ENCODE data around the gene ABLIM2.

ABLIM2 gene

DNA sequence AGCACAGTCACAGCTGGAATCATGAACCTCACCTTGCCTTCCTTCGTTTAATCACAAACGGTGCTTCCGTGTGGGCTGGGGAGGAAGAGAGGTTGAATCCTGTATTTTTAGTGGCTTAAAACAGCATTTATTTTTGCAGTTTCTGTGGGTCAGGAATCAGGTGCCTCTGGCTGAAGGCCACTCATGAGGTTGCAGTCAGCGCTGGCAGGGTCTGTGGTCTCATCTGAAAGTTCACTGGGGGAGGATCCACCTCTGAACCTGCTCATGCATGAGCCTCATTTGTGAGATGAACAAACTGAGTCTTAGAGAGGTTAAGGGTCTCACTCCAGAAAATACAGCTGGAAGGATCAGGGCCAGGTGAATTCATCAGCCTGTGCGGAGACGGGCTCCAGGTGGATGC, 17.1 kb upstream of the ABLIM2 start:
- H3K36me3 ChIP-seq (ENCODE audit: control insufficient read depth, insufficient read depth, low read length): no peaks in the 10 kb centered on the region
- no peaks in the 10 kb centered on the region for H3K27me3 ChIP-seq (replicated peaks; ENCODE audit: control insufficient read depth, insufficient read depth, low read length)
- no peak for DNase-seq (ENCODE audit: extremely low read depth, insufficient read length)
- TF ChIP-seq, protein P1, sequence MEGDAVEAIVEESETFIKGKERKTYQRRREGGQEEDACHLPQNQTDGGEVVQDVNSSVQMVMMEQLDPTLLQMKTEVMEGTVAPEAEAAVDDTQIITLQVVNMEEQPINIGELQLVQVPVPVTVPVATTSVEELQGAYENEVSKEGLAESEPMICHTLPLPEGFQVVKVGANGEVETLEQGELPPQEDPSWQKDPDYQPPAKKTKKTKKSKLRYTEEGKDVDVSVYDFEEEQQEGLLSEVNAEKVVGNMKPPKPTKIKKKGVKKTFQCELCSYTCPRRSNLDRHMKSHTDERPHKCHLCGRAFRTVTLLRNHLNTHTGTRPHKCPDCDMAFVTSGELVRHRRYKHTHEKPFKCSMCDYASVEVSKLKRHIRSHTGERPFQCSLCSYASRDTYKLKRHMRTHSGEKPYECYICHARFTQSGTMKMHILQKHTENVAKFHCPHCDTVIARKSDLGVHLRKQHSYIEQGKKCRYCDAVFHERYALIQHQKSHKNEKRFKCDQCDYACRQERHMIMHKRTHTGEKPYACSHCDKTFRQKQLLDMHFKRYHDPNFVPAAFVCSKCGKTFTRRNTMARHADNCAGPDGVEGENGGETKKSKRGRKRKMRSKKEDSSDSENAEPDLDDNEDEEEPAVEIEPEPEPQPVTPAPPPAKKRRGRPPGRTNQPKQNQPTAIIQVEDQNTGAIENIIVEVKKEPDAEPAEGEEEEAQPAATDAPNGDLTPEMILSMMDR (IDR thresholded peaks at IDR 0.05; ENCODE audit: insufficient read depth, low read length, poor library complexity, severe bottlenecking): no peak
- no peak overlapping the region for H3K4me3 ChIP-seq (replicated peaks; ENCODE audit: low read depth, low read length)

DNA sequence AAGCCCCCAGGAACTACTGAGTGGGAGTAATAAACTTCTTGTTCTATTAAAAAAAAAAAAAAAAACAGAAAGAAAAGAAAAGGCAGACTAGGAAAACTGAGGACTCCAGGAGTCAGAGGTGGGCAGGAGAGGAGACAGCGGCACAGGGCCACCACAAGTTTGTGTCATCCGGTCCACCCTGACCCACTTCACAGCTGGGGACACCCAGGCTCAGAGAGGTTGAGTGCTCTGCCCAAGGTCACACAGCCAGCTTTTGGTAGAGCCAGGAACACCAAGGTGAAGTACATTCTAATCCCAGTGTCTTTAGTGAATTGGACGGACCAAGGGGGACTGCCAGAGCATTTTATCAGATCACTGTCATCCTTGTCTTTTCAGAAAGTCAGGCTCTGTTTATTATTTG, 16.4 kb upstream of the ABLIM2 start:
- TF ChIP-seq, protein P1 (IDR thresholded peaks at IDR 0.05; ENCODE audit: insufficient read depth, low read length, poor library complexity, severe bottlenecking): no peak
- H3K4me3 ChIP-seq (replicated peaks; ENCODE audit: low read depth, low read length): no peak overlapping the region
- DNase-seq (ENCODE audit: extremely low read depth, insufficient read length): no peak
- H3K27me3 ChIP-seq (replicated peaks; ENCODE audit: control insufficient read depth, insufficient read depth, low read length): no peaks in the 10 kb centered on the region
- H3K36me3 ChIP-seq (ENCODE audit: control insufficient read depth, insufficient read depth, low read length): no peaks in the 10 kb centered on the region

DNA sequence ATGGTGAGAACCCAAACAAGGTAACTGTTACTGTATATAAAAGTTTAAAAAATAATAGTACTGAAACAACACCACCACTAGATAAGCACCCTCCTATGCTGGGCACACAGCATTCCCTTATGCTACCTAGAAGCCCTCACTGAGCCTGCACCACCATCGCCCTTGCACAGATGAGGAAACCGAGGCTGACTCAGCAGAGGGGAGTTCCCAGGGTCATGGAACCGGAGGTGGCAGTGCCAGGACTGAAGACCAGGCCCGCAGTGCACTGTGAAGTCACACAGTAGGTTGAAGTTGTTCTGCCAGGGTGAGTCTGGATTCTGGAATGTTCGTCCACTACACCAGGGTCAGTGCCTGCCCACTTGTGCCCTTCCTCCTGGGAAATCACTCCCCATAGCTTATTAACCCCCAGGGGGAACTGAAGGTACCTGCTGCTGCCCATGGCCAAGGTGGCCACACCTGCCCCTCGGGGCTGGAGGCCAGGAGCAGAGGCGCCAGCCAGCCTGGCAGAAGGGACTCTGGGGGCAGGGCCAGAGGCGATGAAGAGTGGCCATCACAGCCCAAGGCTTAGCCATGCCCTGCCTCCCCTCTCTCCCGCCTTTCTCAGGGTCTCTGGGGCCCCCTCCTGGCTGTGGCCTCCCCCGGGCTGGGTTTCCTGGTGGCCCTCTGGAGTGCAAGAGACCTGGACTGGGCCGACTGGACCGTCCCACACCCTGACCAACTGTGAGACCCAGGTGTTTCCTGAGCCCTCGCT, 15.1 kb upstream of the ABLIM2 start:
- H3K4me3 ChIP-seq (replicated peaks; ENCODE audit: low read depth, low read length): no peak overlapping the region
- TF ChIP-seq, protein P1 (IDR thresholded peaks at IDR 0.05; ENCODE audit: insufficient read depth, low read length, poor library complexity, severe bottlenecking): no peak
- H3K27me3 ChIP-seq (replicated peaks; ENCODE audit: control insufficient read depth, insufficient read depth, low read length): no peaks in the 10 kb centered on the region
- H3K36me3 ChIP-seq (ENCODE audit: control insufficient read depth, insufficient read depth, low read length): no peaks in the 10 kb centered on the region
- DNase-seq (ENCODE audit: extremely low read depth, insufficient read length): no peak

DNA sequence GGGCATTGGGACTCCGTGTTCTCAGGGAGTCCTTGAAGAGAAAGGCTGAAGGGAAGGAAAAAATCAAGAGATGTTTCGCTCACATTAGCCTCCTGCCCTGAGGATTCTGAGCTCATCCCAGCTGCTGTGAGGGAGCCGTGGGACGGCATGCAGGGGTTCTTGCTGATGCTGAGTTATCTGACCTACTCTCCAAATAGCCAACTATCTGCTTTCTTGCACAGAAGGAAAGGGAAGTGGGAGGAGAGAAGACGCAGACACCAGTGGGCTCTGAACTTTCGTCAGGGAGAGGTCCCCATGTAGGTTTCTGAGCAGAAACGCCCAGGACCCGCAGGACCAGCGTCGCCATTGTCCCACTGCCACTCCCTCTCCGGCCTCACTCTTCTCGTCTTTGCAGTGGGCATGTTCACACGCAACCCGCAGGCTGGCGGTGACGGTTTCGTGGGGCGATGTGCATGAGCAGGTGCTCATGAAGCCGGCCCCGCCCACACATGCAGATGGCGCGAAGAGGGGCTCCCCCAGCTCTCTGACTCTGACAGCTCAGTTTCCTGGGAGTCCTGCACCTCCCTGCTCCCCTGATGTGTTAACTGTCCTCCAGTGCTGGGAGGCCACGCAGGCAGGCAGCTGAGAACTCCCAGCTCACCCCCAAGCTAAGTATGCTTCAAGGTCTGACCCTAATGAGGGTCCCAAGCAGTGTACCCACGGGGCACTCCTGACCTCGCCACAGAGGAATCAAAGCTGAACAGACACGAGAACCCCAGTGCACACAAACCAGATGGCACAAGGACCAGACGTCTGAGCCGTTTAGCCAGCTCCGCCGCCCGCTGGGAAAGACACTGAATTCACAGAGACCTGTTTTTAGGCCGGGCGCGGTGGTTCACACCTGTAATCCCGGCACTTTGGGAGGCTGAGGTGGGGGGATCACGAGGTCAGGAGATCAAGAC, 13.6 kb upstream of the ABLIM2 start:
- Histone ChIP-seq H3K27me3 (replicated peaks; ENCODE audit: control insufficient read depth, insufficient read depth, low read length) (no peaks in the 10 kb centered on the region), H3K36me3 (ENCODE audit: control insufficient read depth, insufficient read depth, low read length) (no peaks in the 10 kb centered on the region), H3K4me3 (replicated peaks; ENCODE audit: low read depth, low read length) (peak overlapping the region; percentile 31)
- TF ChIP-seq, protein P1 (IDR thresholded peaks at IDR 0.05; ENCODE audit: insufficient read depth, low read length, poor library complexity, severe bottlenecking): no peak
- DNase-seq (ENCODE audit: extremely low read depth, insufficient read length): peak; percentile 78

DNA sequence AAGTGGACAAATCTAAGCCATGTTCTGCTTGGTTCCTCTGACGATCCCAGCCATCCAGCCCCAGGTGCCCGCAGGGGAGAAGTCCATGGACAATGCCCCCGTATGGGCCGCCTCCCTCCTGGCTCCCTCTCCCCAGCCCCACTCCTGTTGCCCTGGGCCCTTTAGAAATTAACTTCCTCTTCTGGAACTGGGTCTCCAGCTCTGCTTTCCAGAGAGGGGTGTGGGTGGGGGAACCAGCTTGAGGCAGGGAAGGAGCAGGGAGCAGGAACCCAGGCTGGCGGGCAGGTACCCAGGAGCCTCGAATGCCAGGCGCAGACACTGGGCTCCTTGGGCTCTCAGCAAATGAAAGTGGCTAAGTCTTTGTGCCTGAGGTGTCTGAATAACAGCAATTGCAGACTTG, 12.7 kb upstream of the ABLIM2 start:
- TF ChIP-seq, protein P1 (IDR thresholded peaks at IDR 0.05; ENCODE audit: insufficient read depth, low read length, poor library complexity, severe bottlenecking): no peak
- H3K27me3 ChIP-seq (replicated peaks; ENCODE audit: control insufficient read depth, insufficient read depth, low read length): no peaks in the 10 kb centered on the region
- no peak for DNase-seq (ENCODE audit: extremely low read depth, insufficient read length)

More for the DNA sequence above, 12.7 kb upstream of the ABLIM2 start:
- no peak overlapping the region for H3K4me3 ChIP-seq (replicated peaks; ENCODE audit: low read depth, low read length)
- no peaks in the 10 kb centered on the region for H3K36me3 ChIP-seq (ENCODE audit: control insufficient read depth, insufficient read depth, low read length)

All from GM06990 (cell line).